ENCODE results near the gene PCDH15. TPM values are rescaled to one million over a fixed set of nuclear protein-coding genes. Genes with fewer than 3 reads are reported as not detected.

PCDH15 gene
- total RNA-seq, 1 donor from 2014 or later, result 3.2 TPM

DNA sequence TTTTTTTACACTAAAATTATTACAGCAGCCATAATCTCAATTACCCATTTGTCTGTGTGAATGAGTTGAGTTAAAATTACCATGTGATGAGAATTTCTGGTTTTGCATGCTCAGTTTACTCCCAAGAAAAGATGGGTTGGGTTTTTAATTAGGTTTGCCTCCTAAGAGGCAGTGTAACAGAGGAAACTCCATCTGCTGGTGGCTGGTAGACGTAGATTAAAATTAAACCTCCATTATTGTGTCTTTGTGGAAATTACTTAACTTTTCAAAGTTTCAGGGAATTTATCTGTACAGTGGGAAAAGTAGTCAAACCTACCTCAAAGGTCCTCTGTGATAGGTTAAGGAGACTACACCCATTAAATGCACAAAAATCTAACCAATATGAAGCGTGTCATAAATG is 954.2 kb downstream of the PCDH15 start:
- no peaks in the 10 kb centered on the region for H3K9me3 ChIP-seq
- no peak for ATAC-seq
- no peak for DNase-seq
- intact Hi-C loops (cut with DNase I), result no loop called here
- no peak overlapping the region for H3K4me3 ChIP-seq
- no peaks in the 10 kb centered on the region for H3K4me1 ChIP-seq
- TF ChIP-seq, protein P1, sequence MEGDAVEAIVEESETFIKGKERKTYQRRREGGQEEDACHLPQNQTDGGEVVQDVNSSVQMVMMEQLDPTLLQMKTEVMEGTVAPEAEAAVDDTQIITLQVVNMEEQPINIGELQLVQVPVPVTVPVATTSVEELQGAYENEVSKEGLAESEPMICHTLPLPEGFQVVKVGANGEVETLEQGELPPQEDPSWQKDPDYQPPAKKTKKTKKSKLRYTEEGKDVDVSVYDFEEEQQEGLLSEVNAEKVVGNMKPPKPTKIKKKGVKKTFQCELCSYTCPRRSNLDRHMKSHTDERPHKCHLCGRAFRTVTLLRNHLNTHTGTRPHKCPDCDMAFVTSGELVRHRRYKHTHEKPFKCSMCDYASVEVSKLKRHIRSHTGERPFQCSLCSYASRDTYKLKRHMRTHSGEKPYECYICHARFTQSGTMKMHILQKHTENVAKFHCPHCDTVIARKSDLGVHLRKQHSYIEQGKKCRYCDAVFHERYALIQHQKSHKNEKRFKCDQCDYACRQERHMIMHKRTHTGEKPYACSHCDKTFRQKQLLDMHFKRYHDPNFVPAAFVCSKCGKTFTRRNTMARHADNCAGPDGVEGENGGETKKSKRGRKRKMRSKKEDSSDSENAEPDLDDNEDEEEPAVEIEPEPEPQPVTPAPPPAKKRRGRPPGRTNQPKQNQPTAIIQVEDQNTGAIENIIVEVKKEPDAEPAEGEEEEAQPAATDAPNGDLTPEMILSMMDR (IDR thresholded peaks at IDR 0.05), result no peak
- H3K36me3 ChIP-seq, result no peaks in the 10 kb centered on the region
- H3K27me3 ChIP-seq, result no peaks in the 10 kb centered on the region
- no peak overlapping the region for H3K27ac ChIP-seq

DNA sequence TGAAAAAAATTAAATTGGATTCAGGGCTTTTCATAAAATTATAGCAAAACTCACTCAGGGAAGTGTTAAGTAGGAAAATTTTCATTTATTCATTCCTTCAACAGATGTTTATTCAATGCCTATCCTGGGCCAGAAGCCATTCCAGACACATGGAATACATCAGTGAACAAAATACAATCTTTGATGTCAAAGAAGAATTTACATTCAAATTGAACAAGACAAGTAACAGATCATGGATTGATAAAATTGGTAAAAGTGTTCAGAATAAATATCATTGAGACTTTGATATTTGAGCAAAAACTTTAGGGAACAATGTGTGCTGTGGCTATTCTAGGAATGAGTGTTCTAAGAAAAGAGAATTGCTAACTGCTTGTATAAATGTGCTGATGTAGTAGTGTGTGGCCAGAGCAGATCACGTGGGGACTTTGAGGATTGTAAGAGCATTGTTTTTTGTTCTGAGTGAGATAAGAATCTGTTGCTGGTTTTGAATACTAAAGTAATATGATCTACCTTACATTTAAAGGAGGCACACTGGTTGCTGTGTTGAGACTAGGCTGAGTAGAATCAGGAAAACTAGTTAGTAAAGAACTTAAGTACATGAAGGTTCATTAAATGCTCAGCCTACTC is 957.2 kb downstream of the PCDH15 start:
- Histone ChIP-seq H3K4me3 (no peak overlapping the region), H3K27me3 (no peaks in the 10 kb centered on the region), H3K36me3 (no peaks in the 10 kb centered on the region), H3K27ac (no peak overlapping the region), H3K4me1 (no peaks in the 10 kb centered on the region), H3K9me3 (no peaks in the 10 kb centered on the region)
- DNase-seq (no peak), ATAC-seq (peak; percentile 39)
- TF ChIP-seq, protein P1 (IDR thresholded peaks at IDR 0.05), result no peak
- intact Hi-C loops (cut with DNase I), result no loop called here

DNA sequence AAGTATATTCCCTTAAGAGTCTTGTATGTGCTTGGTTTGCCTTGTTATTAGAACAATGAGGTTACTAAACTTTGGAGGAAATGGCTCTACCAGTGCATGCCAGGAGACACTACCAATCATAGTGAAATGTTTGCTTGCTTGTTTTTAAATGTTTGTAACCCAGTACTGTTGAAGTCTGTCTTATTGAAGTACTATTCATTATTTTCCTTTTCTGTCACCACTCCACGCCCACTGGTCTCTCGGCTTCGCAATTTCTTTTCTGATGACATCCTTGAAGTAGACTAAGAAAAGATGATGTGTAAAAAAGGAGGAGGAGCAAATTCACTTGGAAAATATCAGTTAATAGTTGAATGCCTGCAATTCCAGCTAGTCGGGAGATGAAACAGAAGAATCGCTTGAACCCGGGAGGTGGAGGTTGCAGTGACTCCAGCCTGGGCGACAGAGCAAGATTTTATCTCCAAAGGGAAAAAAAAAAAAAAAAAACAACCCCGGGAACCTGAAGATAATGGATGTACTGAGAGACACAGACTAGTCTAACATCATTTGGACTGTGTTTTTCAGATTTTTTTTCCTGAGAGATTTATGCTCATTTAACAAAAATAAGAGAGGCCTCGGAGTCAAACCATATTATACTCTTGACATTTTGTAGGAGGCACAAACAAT is 959.4 kb downstream of the PCDH15 start:
- no peaks in the 10 kb centered on the region for H3K9me3 ChIP-seq
- no peaks in the 10 kb centered on the region for H3K36me3 ChIP-seq
- no peak overlapping the region for H3K4me3 ChIP-seq
- ATAC-seq, result no peak
- no peak overlapping the region for H3K27ac ChIP-seq
- TF ChIP-seq, protein P1 (IDR thresholded peaks at IDR 0.05), result no peak
- no peaks in the 10 kb centered on the region for H3K4me1 ChIP-seq
- intact Hi-C loops (cut with DNase I), result no loop called here
- no peak for DNase-seq
- H3K27me3 ChIP-seq, result no peaks in the 10 kb centered on the region

DNA sequence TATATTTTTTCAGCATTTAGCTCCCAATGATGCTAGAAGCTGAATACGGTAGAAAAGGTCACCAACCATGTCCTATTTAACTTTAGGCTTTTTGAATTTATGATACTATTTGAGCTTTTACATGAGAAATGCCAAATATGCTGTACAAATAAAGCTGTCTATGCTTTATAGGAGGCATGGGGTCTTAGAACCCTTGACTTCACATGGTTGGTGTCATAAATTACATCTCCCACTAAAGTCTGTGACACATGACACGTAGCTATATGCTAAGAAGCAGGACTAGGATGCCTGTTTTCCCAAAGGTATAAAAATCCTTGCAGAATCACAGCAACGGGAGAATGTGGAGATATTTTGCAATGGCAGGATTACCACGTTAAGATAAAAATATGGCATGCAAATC is 960.4 kb downstream of the PCDH15 start:
- DNase-seq (no peak), ATAC-seq (no peak)
- Histone ChIP-seq H3K36me3 (no peaks in the 10 kb centered on the region), H3K4me1 (no peaks in the 10 kb centered on the region), H3K27me3 (no peaks in the 10 kb centered on the region), H3K27ac (no peak overlapping the region), H3K9me3 (no peaks in the 10 kb centered on the region), H3K4me3 (no peak overlapping the region)
- intact Hi-C loops (cut with DNase I), result no loop called here
- TF ChIP-seq, protein P1 (IDR thresholded peaks at IDR 0.05), result no peak

DNA sequence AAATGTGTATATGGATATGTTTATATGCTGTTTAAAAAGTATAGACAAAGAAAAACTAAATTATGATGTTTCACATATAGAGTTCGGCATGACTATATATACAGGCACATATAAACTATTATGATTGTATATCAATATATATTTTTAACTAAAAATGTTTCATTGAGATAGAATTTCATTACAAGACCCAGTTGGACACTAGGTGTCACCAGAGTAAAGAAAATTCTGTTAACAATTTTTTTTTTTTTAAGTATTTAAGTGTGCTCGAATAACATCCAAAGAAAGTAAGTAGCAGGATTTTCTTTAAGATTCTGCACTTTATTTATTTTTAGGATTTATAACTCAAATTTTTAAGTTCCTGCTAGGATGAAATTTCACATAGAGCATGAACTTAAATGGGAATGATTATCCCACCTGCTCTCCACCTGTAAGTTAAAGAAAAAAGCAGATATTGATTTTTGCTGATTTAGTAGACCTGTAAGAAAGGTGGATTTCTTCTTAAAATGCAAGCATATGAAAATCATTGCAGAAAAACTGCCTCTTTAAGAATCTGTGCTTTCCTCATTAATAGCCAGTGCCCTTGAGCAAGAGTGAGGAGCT is 961.5 kb downstream of the PCDH15 start:
- DNase-seq, result no peak
- no peak for ATAC-seq
- TF ChIP-seq, protein P1 (IDR thresholded peaks at IDR 0.05), result peak; percentile 48
- H3K4me1 ChIP-seq, result no peaks in the 10 kb centered on the region
- H3K27me3 ChIP-seq, result no peaks in the 10 kb centered on the region
- no peak overlapping the region for H3K27ac ChIP-seq
- H3K36me3 ChIP-seq, result no peaks in the 10 kb centered on the region
- intact Hi-C loops (cut with DNase I), result no loop called here
- no peaks in the 10 kb centered on the region for H3K9me3 ChIP-seq
- H3K4me3 ChIP-seq, result no peak overlapping the region
